ENCODE data around the gene RIMS4.
"Not testable (repeated sequence)": the region's sequence is repeated elsewhere in the genome, so short reads cannot be mapped to it uniquely, and the experiment has no call there.

Gene RIMS4

GRCh38 chr20:44763798-44764197, 46.5 kb downstream of the RIMS4 start:
- not testable (repeated sequence) for DNase-seq (ENCODE audit: low read depth, low spot score)

- no peak for DNase-seq (ENCODE audit: low read depth, low spot score)
Observed at GRCh38 chr20:44762466-44763140, 47.7 kb downstream of the RIMS4 start.

- no peak for DNase-seq (ENCODE audit: low read depth, low spot score)
Observed at GRCh38 chr20:44761423-44761822, 48.9 kb downstream of the RIMS4 start.

GRCh38 chr20:44759595-44759994, 50.8 kb downstream of the RIMS4 start:
- DNase-seq (ENCODE audit: low read depth, low spot score), result no peak

GRCh38 chr20:44758247-44759101, 51.9 kb downstream of the RIMS4 start:
- DNase-seq (ENCODE audit: low read depth, low spot score), result no peak

GRCh38 chr20:44756956-44757355, 53.4 kb downstream of the RIMS4 start:
- no peak for DNase-seq (ENCODE audit: low read depth, low spot score)

- no peak for DNase-seq (ENCODE audit: low read depth, low spot score)
Observed at GRCh38 chr20:44756011-44756688, 54.2 kb downstream of the RIMS4 start.

GRCh38 chr20:44754554-44754953, 55.8 kb downstream of the RIMS4 start:
- DNase-seq (ENCODE audit: low read depth, low spot score), result no peak

GRCh38 chr20:44752099-44752931, 58.0 kb downstream of the RIMS4 start:
- DNase-seq (ENCODE audit: low read depth, low spot score), result no peak

GRCh38 chr20:44750081-44750805, 60.1 kb downstream of the RIMS4 start:
- no peak for DNase-seq (ENCODE audit: low read depth, low spot score)

- no peak for DNase-seq (ENCODE audit: low read depth, low spot score)
Observed at GRCh38 chr20:44748005-44748370, 62.4 kb downstream of the RIMS4 start.

- peak; percentile 21 for DNase-seq (ENCODE audit: low read depth, low spot score)
Observed at GRCh38 chr20:44747166-44748004, 63.0 kb downstream of the RIMS4 start.

- DNase-seq (ENCODE audit: low read depth, low spot score), result no peak
Observed at GRCh38 chr20:44746367-44747165, 63.8 kb downstream of the RIMS4 start.

GRCh38 chr20:44745598-44746366, 64.6 kb downstream of the RIMS4 start, which contains the start of gene KCNK15:
Gene KCNK15 (plus strand): TSS chr20:44745865. CDS start chr20:44745911, 46 bp downstream.
- DNase-seq (ENCODE audit: low read depth, low spot score), result peak; percentile 5

GRCh38 chr20:44745122-44745597, 65.2 kb downstream of the RIMS4 start:
- no peak for DNase-seq (ENCODE audit: low read depth, low spot score)

GRCh38 chr20:44743916-44744655, 66.3 kb downstream of the RIMS4 start:
- no peak for DNase-seq (ENCODE audit: low read depth, low spot score)

GRCh38 chr20:44743080-44743701, 67.2 kb downstream of the RIMS4 start:
- no peak for DNase-seq (ENCODE audit: low read depth, low spot score)

Measured in activated naive CD8-positive, alpha-beta T cell treated with anti-CD3 and anti-CD28 coated beads, Interleukin-2, amount 50 U/mL, for 16 hours (primary cell).